NCI-H82 treated with DMSO at 0.1 percent for 48 hours (cell line): Measurements from ENCODE around the gene NPAS3.

Source experiments
- DNase-seq: peaks from one replicate; lab custom pipeline; 2025; ENCODE audit not compliant: unreplicated experiment; lab: John Stamatoyannopoulos, UW

The NPAS3 gene

DNA sequence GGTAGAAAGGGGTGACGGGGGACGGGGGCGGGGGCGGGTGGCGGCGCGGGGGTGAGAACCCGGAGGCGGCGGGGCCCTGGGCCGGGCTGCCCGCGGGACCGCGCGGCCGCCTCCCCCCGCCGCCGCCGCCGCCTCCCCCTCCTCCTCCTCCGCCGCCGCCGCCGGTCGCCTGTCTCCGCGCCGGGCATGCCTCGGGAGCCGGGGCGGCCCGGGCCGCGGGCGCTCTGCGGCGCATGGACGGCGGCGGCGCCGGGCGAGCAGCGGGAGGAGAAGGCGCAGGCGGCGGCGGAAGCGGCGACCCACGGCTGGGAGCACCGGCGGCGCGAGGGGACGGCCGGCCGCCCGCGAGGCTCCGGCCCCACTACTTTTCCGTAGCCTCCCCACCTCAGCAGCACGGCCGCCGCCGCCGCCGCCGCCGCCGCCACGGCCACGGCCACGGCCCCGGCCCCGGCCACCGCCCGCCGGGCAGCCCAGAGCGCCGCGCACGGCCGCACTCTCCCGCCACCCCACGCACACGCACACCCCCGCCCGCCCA lies at the start of gene NPAS3:
TSS of gene NPAS3 (plus strand) at position 161 of the 535 bp plus-strand sequence.
- DNase-seq = no peak

- DNase-seq = peak; percentile 6
These were observed 41.5 kb upstream of the NPAS3 start for GRCh38 chr14:32896979-32897697.

DNA sequence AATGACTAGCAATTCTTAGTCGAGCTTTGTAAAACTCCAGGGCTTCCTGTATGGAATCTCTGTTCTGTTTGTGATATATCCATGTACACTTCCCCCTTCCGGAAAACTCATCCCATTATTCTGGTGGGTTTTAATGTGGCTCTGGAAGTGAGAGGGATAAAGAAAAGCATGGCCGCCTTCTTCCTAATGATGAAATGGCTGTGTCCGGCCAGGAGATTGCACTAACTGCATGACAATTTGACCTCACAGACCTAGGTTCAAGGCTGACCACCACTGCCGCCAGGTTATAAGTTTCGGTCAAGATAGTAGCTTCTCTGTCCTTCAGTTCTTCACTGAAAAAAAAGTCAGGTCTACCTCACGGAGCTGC lies 41.0 kb upstream of the NPAS3 start:
- DNase-seq = no peak

GRCh38 chr14:32898876-32899275 lies 39.8 kb upstream of the NPAS3 start:
- no peak for DNase-seq

DNA sequence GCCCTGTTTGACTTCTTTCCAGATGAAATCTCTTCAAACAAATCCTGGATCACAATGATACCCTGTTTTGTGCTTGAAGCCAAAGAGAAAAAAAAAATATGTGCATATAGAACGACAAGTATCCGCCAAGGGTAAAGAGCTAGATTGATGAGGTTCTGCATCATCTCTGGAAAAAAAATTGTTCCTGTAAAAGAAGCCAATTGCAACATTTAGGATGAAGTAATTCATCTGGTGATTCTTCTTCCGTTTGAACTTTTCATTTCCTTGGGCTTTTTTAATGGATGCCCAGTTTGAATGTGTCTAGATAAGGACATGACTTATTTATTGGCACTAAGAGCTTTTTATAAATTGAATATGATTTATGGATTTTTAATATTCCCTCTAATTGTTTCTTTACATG lies 38.1 kb upstream of the NPAS3 start:
- no peak for DNase-seq

DNA sequence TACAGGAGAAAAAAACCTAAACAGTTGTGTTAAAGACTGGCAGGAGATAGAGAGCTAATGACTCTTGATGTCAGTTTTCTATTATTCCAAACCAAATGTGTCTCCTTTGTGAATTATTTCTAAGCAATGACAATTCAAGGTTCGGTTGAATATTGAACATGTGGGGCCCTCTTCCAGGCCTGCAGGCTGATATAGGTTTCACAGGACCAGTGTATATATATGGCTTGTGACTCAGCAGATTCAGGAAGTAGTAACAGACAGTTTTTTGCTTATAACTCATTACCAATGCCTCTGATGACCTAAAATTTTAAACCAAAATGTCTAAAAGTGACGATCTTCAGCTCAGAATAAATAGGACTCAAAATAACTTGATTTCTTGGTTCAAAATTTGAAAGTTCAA lies 33.7 kb upstream of the NPAS3 start:
- no peak for DNase-seq

- no peak for DNase-seq
These were observed 32.0 kb upstream of the NPAS3 start for GRCh38 chr14:32906672-32907071.

- no peak for DNase-seq
These were observed 30.2 kb upstream of the NPAS3 start for GRCh38 chr14:32908196-32909084.

DNA sequence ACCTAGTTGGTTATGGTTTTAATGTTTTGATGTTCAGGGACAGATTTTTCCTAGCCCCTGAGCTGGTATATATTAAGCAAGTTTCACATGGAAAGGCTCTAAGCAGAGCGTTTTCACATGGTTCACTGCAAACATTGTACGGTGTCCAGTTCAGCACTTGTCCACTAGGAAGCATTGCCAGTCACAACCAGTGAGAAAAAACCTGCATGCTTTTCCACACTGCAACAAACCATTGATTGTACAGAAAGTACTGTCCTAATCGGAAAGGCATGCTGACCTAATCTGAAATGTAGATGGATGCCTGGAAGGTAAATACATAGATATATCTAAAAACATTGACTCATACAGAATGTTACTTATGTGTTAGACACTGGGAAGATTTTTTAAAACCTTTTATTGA lies 25.0 kb upstream of the NPAS3 start:
- no peak for DNase-seq

DNA sequence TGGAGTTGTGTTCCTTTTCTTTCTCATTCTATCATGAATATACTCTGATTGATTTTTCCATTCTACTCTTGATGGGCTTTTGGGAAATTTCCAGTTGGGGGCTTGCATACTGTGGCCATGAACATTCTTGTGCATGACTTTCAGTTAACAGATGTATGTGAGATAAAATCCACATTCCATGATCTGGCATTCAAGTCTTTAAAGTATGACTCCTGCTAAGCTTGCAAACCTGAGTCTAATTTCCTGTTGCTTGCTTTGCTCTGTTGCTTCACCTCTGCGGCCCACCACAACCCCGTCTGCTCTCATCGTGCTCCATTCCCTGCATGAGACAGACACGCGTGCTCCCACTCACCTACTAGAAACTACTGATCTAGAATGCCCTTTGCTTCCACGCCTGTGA lies 24.3 kb upstream of the NPAS3 start:
- DNase-seq = no peak

- no peak for DNase-seq
These were observed 17.9 kb upstream of the NPAS3 start for GRCh38 chr14:32920696-32921276.

- DNase-seq = no peak
These were observed 13.2 kb upstream of the NPAS3 start for GRCh38 chr14:32925439-32925838.

GRCh38 chr14:32932302-32932913 lies 6.3 kb upstream of the NPAS3 start:
- DNase-seq = no peak

GRCh38 chr14:32932914-32933628 lies 5.6 kb upstream of the NPAS3 start:
- DNase-seq = no peak

DNA sequence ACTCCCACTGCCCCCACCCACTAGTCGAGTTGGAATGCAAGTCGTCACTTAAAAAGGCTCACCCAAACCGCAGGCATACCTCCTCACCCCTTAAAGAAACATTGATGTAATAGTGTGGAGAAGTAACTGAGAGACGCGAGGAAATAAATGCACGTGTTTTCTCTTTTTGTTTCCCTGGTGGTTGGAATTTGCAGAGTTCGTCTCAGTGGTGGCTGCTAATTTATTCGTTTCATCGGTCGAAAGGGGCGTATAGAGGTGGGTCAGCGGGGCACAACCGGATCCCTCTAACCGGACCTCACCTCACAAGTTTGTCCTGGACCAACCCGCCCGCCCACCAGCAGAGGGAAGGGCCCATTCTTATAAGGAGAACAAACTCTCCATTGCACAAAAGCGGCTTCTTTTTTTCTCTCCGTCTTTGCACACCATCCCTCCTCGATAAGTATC lies 5.0 kb upstream of the NPAS3 start:
- DNase-seq = no peak

- peak; percentile 7 for DNase-seq
These were observed 4.4 kb upstream of the NPAS3 start for GRCh38 chr14:32934073-32934880.

DNA sequence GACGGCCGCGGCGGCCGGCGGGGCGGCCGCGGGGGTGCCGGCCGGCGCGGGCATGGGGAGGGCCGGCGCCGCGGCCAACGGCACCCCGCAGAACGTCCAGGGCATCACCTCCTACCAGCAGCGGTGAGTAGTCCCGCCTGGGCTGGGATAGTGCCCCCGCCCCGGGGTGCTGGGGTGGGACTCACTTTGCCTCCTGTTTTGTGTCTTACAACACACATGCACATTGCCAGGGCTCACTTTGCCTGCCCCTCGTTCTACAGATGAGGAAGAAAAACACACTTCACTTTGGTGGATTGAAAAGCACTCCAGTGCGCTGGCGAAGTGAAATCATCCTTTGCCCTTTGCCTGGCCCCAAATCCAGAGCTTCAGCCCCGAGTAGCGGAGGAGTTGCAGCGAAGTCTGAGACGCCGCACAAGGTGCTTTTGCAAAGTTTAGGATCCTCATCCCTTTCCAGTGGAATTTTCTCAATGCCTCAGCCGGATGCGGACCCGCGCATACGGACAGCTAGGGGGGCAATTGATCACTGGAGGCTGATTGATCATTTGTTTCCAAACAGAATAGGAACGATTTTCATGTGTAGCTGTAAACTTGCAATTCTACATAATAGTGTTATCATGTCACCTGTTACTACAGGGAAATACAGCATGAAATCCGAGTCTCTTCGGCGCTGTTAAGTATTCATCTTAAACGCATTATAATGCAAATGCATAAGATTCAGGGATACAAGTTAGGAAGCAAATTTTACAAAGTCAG lies 3.6 kb upstream of the NPAS3 start:
- no peak for DNase-seq

DNA sequence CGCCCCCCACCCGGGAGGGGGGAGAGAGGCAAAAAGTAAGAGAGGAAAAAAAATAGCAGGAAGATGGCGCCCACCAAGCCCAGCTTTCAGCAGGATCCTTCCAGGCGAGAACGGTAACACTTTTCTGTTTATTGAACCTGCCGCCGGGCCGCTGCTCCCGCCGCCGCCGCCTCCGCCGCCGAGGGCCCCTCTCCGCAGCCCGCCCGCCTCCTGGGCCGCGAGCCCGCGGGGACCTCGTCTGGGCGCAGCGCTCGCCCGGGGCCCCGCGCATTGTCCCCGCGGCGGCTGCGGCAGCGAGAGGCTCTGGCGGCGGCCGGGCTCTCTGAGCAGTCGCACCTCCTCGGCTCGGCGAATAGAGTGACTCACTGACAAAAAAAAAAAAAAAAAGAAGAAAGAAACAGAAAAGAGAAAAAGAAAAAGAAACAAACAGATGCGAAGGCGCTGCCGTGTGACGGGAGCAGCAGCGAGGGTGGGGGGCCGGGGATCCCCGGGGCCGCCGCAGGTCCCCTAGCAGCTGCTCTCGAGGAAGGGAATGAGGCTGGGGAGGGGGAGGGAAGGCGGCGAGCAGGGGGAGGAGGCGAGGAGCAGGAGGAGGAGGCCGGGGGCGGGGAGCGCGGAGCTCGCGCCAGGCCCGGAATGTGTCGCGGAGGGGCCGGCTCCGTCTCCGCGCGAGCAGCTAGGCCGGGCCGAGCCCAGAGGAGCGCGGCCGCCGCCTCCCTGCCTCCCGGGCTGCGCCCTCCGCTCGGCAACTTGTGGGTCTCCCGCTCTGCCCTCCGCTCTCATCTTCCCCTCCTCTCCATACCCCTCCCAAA lies 781 bp downstream of the NPAS3 start:
- DNase-seq = peak; percentile 5
